Activated naive CD4-positive, alpha-beta T cell (primary cell): ENCODE results near the gene VPS25.
A peak's percentile ranks its signal among the peaks of the same experiment; 100 is the strongest.
"Not testable (repeated sequence)": the region's sequence is repeated elsewhere in the genome, so short reads cannot be mapped to it uniquely, and the experiment has no call there.

Experiments used
- DNase-seq, 4 experiments: peaks; one replicate each; lab custom pipeline; 2025; lab: John Stamatoyannopoulos, UW

Gene VPS25

GRCh38 chr17:42773290-42774035, at the start of gene VPS25:
TSS of gene VPS25 (plus strand) at chr17:42773449. CDS start at chr17:42773476, 27 bp downstream.
- peak; percentile 29 to 63 (median 46) for DNase-seq

GRCh38 chr17:42723636-42724035, 49.6 kb upstream of the VPS25 start:
- DNase-seq: no peak

- no peak for DNase-seq
Measured at GRCh38 chr17:42725143-42725542, 48.1 kb upstream of the VPS25 start.

GRCh38 chr17:42740699-42741098, 32.5 kb upstream of the VPS25 start:
- DNase-seq: no peak

- DNase-seq: not testable (repeated sequence)
Measured at GRCh38 chr17:42742916-42743315, 30.3 kb upstream of the VPS25 start.

GRCh38 chr17:42743595-42744282, 29.5 kb upstream of the VPS25 start:
- no peak for DNase-seq

GRCh38 chr17:42744283-42744805, 28.9 kb upstream of the VPS25 start:
- peak; percentile 40 to 64 (median 54) for DNase-seq

GRCh38 chr17:42744806-42745617, 28.2 kb upstream of the VPS25 start, which contains the start of gene EZH1:
TSS of gene EZH1 (minus strand) at chr17:42745040. CDS start at chr17:42728941, 16,099 bp downstream.
- peak; percentile 75 to 89 (median 78) for DNase-seq

- DNase-seq: no peak
Measured at GRCh38 chr17:42748202-42748907, 24.9 kb upstream of the VPS25 start.

GRCh38 chr17:42748908-42749798, 24.1 kb upstream of the VPS25 start:
- no peak for DNase-seq

GRCh38 chr17:42750739-42751344, 22.4 kb upstream of the VPS25 start:
- DNase-seq: no peak

- DNase-seq: no peak
Measured at GRCh38 chr17:42751628-42752027, 21.6 kb upstream of the VPS25 start.

- no peak for DNase-seq
Measured at GRCh38 chr17:42754782-42755181, 18.5 kb upstream of the VPS25 start.

GRCh38 chr17:42759982-42760651, 13.1 kb upstream of the VPS25 start:
- no peak for DNase-seq

GRCh38 chr17:42760652-42761581, 12.3 kb upstream of the VPS25 start, which contains the start of gene RAMP2:
TSS of gene RAMP2 (plus strand) at chr17:42761227. CDS start at chr17:42761262, 35 bp downstream.
- peak in 1 of 4 experiments; percentile 18 for DNase-seq

- DNase-seq: no peak
Measured at GRCh38 chr17:42761638-42762037, 11.6 kb upstream of the VPS25 start.

- DNase-seq: no peak
Measured at GRCh38 chr17:42766124-42766523, 7.1 kb upstream of the VPS25 start.

GRCh38 chr17:42767512-42767911, 5.7 kb upstream of the VPS25 start:
- DNase-seq: no peak
